ENCODE results near the gene JCAD.

JCAD gene

DNA sequence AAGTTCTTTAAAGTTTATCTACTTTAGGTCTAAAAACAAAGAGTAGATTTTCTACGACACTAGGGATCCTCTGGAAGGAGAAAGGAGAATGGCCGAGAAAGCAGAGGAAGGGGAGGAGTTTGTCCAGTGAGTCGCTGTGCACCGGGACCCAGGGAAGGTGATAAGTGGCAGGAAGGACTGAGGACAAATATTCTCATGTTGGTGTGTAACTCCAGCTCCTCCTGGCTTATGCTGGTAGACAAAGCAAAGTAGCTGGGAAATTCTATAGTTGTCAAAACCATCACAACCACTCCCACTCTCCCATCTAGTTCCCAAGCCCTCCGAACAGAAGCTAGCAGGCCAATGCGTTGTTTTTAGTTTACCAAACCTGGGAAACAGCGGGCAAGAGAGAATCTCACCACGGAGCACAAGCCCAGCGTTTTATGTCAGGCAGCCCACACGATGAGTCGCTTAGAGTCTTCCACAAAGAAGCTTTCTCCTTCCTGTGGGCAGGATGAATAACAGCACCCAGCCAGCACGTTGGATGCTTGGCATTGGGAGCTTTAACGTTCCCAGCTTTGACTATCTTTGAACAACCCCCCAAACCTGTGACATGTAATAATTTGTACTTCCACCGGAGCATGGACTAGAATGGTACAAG is 32.9 kb upstream of the JCAD start:
- 80% methylated on average over 14 of the region's 14 CpGs for WGBS
- Histone ChIP-seq H3K36me3 (ENCODE audit: insufficient read depth, low read length) (no peaks in the 10 kb centered on the region), H3K27me3 (ENCODE audit: insufficient read depth, low read length) (no peaks in the 10 kb centered on the region), H3K27ac (ENCODE audit: low read depth, low read length) (no peak overlapping the region), H3K9me3 (ENCODE audit: insufficient read depth, low read depth, low read length) (no peaks in the 10 kb centered on the region), H3K4me3 (ENCODE audit: low read length) (no peak overlapping the region), H3K9ac (ENCODE audit: low read depth, low read length) (no peak overlapping the region), H3K4me1 (ENCODE audit: insufficient read depth, low read length) (peaks cover 6% of the 10 kb centered on the region; the same call in 1 of the 2 replicates)

DNA sequence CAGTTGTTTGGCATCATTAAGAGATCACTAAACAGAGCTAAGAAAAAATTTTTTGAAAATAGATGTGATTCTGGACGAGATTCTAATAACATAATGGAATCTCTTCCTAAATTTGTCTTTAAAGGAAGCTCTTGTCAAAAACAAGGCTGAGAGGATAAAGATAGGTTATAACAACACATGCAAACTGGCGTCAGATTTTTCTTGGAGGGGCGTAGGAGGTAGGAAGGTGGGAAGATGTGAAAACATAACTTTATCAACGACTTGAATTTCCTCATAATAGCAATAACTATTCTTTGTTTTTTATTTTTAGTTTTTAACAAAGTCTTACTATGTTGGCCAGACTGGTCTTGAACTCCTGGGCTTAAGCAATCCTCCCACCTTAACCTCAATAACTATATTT is 31.8 kb upstream of the JCAD start:
- no peak overlapping the region for H3K9ac ChIP-seq (ENCODE audit: low read depth, low read length)
- H3K9me3 ChIP-seq (ENCODE audit: insufficient read depth, low read depth, low read length), result no peaks in the 10 kb centered on the region
- 100% methylated on average over 2 of the region's 4 CpGs for WGBS
- no peak overlapping the region for H3K4me3 ChIP-seq (ENCODE audit: low read length)
- H3K27ac ChIP-seq (ENCODE audit: low read depth, low read length), result no peak overlapping the region
- peaks cover 9% of the 10 kb centered on the region; the same call in 1 of the 2 replicates for H3K4me1 ChIP-seq (ENCODE audit: insufficient read depth, low read length)
- no peaks in the 10 kb centered on the region for H3K36me3 ChIP-seq (ENCODE audit: insufficient read depth, low read length)
- no peaks in the 10 kb centered on the region for H3K27me3 ChIP-seq (ENCODE audit: insufficient read depth, low read length)

DNA sequence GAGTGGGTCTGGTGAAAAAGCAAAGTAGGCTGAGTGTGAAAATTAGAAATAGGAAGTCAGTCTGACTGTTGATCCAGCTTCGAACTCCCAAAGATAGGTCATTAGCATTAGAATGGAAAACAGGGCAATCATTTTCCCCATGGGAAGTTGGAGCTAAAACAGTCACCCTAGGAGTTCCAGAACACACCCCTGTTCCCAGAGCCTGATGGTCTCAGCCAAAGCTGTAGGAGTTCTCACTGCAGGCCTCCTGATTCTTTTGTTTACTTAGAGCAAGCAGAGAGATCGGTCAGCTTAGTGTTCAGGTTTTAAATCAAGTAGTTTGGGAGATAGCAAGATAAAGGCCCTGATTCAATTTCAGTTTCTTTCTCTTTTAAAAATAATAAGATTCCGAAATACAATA is 28.8 kb upstream of the JCAD start:
- 53% methylated on average over 3 of the region's 3 CpGs for WGBS

DNA sequence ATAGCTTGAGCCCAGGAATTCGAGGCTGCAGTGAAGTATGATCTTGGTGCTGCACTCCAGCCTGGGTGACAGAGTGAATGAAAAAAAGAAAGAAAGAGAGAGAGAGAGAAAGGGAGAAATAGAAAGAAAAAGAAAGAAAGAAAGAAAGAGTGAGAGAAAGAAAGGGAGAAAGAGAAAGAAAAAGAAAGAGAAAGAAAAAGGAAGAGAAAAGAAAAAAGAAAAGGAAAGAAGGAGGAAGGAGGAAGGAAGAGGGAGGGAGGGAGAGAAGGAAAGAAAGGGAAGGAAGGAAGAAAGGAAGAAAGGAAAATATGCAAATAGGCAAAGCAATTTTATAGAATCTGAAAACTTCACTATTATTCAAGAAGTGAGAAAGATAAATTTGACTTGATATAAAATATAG is 24.5 kb upstream of the JCAD start:
- WGBS, result 96% methylated on average over 1 of the region's 1 CpG
- H3K9me3 ChIP-seq (ENCODE audit: insufficient read depth, low read depth, low read length), result no peaks in the 10 kb centered on the region
- H3K4me3 ChIP-seq (ENCODE audit: low read length), result no peak overlapping the region
- H3K36me3 ChIP-seq (ENCODE audit: insufficient read depth, low read length), result no peaks in the 10 kb centered on the region
- no peaks in the 10 kb centered on the region for H3K27me3 ChIP-seq (ENCODE audit: insufficient read depth, low read length)
- H3K9ac ChIP-seq (ENCODE audit: low read depth, low read length), result no peak overlapping the region
- H3K27ac ChIP-seq (ENCODE audit: low read depth, low read length), result no peak overlapping the region
- peaks cover 11% of the 10 kb centered on the region; the same call in 1 of the 2 replicates for H3K4me1 ChIP-seq (ENCODE audit: insufficient read depth, low read length)

More for the DNA sequence above, 28.8 kb upstream of the JCAD start:
- no peaks in the 10 kb centered on the region for H3K9me3 ChIP-seq (ENCODE audit: insufficient read depth, low read depth, low read length)
- H3K9ac ChIP-seq (ENCODE audit: low read depth, low read length), result no peak overlapping the region
- H3K27ac ChIP-seq (ENCODE audit: low read depth, low read length), result no peak overlapping the region
- H3K27me3 ChIP-seq (ENCODE audit: insufficient read depth, low read length), result no peaks in the 10 kb centered on the region
- peaks cover 11% of the 10 kb centered on the region; the same call in 1 of the 2 replicates for H3K4me1 ChIP-seq (ENCODE audit: insufficient read depth, low read length)
- H3K36me3 ChIP-seq (ENCODE audit: insufficient read depth, low read length), result no peaks in the 10 kb centered on the region
- no peak overlapping the region for H3K4me3 ChIP-seq (ENCODE audit: low read length)

DNA sequence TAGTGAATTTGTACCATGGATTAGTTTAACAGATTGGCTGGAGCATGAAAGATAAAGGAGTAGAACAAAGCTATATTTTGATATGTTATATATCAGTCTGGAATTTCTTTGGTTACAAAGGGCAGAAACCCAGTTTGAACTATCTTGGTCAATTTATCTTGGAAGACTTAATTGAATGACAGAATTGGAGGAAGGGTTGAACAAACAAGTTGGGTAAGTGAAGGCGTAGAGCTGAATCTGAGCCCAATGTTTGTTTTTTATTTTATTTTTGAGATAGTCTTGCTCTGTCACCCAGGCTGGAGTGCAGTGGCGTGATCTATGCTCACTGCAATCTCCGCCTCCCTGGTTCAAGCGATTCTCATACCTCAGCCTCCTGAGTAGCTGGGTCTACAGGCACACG is 21.8 kb upstream of the JCAD start:
- Histone ChIP-seq H3K4me3 (ENCODE audit: low read length) (no peak overlapping the region), H3K9ac (ENCODE audit: low read depth, low read length) (no peak overlapping the region), H3K36me3 (ENCODE audit: insufficient read depth, low read length) (no peaks in the 10 kb centered on the region), H3K4me1 (ENCODE audit: insufficient read depth, low read length) (peaks cover 2% of the 10 kb centered on the region; the same call in 1 of the 2 replicates), H3K9me3 (ENCODE audit: insufficient read depth, low read depth, low read length) (no peaks in the 10 kb centered on the region), H3K27ac (ENCODE audit: low read depth, low read length) (no peak overlapping the region), H3K27me3 (ENCODE audit: insufficient read depth, low read length) (no peaks in the 10 kb centered on the region)
- WGBS, result 94% methylated on average over 5 of the region's 5 CpGs

DNA sequence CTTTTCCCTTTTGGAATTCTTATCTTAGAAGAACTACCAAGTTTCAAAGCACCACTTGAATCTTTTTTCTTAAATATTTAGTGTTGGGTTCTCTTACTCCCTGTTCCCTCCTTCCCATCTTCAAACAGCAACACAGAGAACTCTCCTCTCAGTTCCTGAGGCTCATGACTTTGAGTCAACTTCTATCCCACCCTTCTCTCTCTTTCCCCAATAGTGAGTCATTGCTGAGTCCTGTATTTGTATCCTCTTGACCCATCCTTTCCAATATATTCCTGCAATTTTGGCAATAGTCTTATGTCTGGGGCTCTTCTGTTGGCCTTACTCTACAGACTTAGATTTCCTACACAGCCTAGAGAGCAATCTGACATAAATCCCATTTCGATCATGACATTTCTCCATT is 20.8 kb upstream of the JCAD start:
- H3K4me1 ChIP-seq (ENCODE audit: insufficient read depth, low read length), result no peaks in the 10 kb centered on the region
- no peaks in the 10 kb centered on the region for H3K27me3 ChIP-seq (ENCODE audit: insufficient read depth, low read length)
- 93% methylated on average over 1 of the region's 1 CpG for WGBS
- no peak overlapping the region for H3K27ac ChIP-seq (ENCODE audit: low read depth, low read length)
- H3K4me3 ChIP-seq (ENCODE audit: low read length), result no peak overlapping the region
- no peak overlapping the region for H3K9ac ChIP-seq (ENCODE audit: low read depth, low read length)
- H3K36me3 ChIP-seq (ENCODE audit: insufficient read depth, low read length), result no peaks in the 10 kb centered on the region
- no peaks in the 10 kb centered on the region for H3K9me3 ChIP-seq (ENCODE audit: insufficient read depth, low read depth, low read length)

DNA sequence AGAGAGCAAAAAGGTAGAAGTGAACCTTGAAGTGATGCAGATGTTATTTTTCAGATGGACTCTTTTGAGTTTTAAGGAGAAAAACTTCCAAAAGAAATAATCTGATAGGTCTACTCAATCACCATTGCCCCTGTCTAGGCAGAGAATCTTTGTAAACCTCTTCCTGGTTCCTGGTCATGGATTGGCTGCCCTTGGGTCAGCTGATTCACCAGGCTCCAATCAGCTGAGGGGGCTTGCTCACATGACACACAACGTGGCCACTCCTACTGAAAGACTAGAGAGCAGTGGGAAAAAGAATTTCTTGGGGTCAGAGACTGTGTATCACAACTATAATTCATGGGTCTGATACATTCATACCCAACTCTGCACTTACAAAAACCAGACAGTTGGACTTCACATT is 20.0 kb upstream of the JCAD start:
- no peaks in the 10 kb centered on the region for H3K27me3 ChIP-seq (ENCODE audit: insufficient read depth, low read length)

DNA sequence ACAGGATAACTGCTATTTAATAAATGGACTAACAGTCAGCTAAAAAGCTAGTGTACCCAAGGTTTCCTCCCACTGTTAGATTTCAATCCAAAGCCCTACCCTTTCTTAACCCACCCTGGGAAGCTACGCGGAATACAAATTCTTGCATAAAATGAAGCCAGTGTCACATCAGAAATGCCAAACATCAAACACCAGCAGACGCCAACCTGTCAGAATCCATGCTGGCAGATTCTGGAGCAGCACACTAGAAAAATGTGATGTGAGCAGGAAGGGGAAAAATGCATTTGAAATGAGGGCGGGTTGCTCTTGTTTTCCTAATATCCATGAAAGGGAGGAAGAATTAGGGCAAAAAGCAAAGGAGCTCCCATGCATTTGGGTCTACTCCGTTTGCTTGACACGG is 16.1 kb upstream of the JCAD start:
- Histone ChIP-seq H3K27ac (ENCODE audit: low read depth, low read length) (no peak overlapping the region), H3K4me1 (ENCODE audit: insufficient read depth, low read length) (no peaks in the 10 kb centered on the region), H3K9ac (ENCODE audit: low read depth, low read length) (no peak overlapping the region), H3K4me3 (ENCODE audit: low read length) (no peak overlapping the region), H3K36me3 (ENCODE audit: insufficient read depth, low read length) (no peaks in the 10 kb centered on the region), H3K27me3 (ENCODE audit: insufficient read depth, low read length) (no peaks in the 10 kb centered on the region), H3K9me3 (ENCODE audit: insufficient read depth, low read depth, low read length) (no peaks in the 10 kb centered on the region)
- WGBS, result 91% methylated on average over 6 of the region's 6 CpGs

More for the DNA sequence above, 20.0 kb upstream of the JCAD start:
- Histone ChIP-seq H3K9ac (ENCODE audit: low read depth, low read length) (no peak overlapping the region), H3K27ac (ENCODE audit: low read depth, low read length) (no peak overlapping the region), H3K9me3 (ENCODE audit: insufficient read depth, low read depth, low read length) (no peaks in the 10 kb centered on the region), H3K4me1 (ENCODE audit: insufficient read depth, low read length) (no peaks in the 10 kb centered on the region), H3K4me3 (ENCODE audit: low read length) (no peak overlapping the region), H3K36me3 (ENCODE audit: insufficient read depth, low read length) (no peaks in the 10 kb centered on the region)
- 86% methylated on average over 1 of the region's 1 CpG for WGBS

DNA sequence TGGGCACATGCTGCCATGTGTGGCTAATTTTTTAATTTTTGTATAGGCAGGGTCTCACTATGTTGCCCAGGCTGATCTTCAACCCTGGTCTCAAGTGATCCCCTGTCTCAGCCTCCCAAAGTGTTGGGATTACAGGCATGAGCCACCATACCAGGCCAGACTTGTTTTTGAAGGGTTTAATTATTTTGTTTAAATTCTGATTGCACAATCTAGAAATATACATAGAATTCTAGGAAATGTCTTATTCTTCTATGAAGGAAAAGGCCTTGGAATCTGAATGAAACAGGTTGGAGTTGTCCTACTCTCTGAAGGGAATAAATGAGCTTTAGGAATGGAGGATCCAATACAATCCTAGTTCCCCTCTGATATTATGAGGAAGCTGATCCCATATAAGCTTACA is 15.5 kb upstream of the JCAD start:
- H3K36me3 ChIP-seq (ENCODE audit: insufficient read depth, low read length), result no peaks in the 10 kb centered on the region
- H3K27me3 ChIP-seq (ENCODE audit: insufficient read depth, low read length), result no peaks in the 10 kb centered on the region
- H3K4me3 ChIP-seq (ENCODE audit: low read length), result no peak overlapping the region
- H3K9ac ChIP-seq (ENCODE audit: low read depth, low read length), result no peak overlapping the region
- no peak overlapping the region for H3K27ac ChIP-seq (ENCODE audit: low read depth, low read length)
- no peaks in the 10 kb centered on the region for H3K4me1 ChIP-seq (ENCODE audit: insufficient read depth, low read length)
- H3K9me3 ChIP-seq (ENCODE audit: insufficient read depth, low read depth, low read length), result no peaks in the 10 kb centered on the region

DNA sequence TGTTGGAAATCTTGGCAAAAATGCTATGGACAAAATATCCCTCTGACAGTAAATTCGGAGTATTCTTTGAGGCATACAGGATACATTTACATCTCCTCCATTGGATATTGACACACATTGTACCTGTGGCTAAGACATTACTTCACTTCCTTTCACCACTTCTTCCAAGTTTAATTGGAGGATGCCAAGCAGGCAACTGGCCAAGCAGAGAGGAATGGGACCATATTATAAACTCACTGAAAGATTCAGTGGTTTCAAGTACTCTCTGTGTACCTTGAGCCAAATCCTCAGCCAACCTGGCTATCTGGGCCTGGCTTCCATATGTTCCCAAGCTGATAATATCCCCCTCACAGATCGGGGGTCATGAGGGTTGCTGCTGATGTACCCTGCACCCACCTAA is 14.7 kb upstream of the JCAD start:
- Histone ChIP-seq H3K27me3 (ENCODE audit: insufficient read depth, low read length) (no peaks in the 10 kb centered on the region), H3K36me3 (ENCODE audit: insufficient read depth, low read length) (no peaks in the 10 kb centered on the region), H3K9ac (ENCODE audit: low read depth, low read length) (no peak overlapping the region), H3K4me1 (ENCODE audit: insufficient read depth, low read length) (no peaks in the 10 kb centered on the region), H3K4me3 (ENCODE audit: low read length) (no peak overlapping the region), H3K9me3 (ENCODE audit: insufficient read depth, low read depth, low read length) (no peaks in the 10 kb centered on the region), H3K27ac (ENCODE audit: low read depth, low read length) (no peak overlapping the region)
- 94% methylated on average over 2 of the region's 2 CpGs for WGBS

DNA sequence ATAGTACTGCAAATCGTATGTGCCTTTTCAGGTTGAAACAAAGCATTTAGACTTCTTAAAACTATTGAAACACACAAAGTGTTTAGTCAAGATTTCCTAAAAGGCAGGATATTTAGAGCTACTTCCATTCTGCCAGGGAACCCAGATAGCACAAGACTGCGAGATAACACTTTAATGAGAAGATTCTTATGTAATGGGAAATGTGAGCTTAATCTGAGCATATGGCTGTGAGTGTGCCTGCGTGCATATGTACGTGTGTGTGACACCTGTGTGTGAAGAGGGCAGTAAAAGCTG is 14.3 kb upstream of the JCAD start:
- Histone ChIP-seq H3K9ac (ENCODE audit: low read depth, low read length) (no peak overlapping the region), H3K9me3 (ENCODE audit: insufficient read depth, low read depth, low read length) (no peaks in the 10 kb centered on the region), H3K27me3 (ENCODE audit: insufficient read depth, low read length) (no peaks in the 10 kb centered on the region), H3K27ac (ENCODE audit: low read depth, low read length) (no peak overlapping the region), H3K36me3 (ENCODE audit: insufficient read depth, low read length) (no peaks in the 10 kb centered on the region), H3K4me3 (ENCODE audit: low read length) (no peak overlapping the region), H3K4me1 (ENCODE audit: insufficient read depth, low read length) (no peaks in the 10 kb centered on the region)
- 95% methylated on average over 4 of the region's 4 CpGs for WGBS
